ENCODE data around the gene RASGRP3. TPM values are rescaled to one million over a fixed set of nuclear protein-coding genes. Genes with fewer than 3 reads are reported as not detected.

Gene RASGRP3
- total RNA-seq, 5 donors from 2014 or later (not counting 1 experiment from before 2014, with no cell fraction given), result 2.7 to 7.0 (median 4.4) TPM

GRCh38 chr2:33530690-33531548 lies 54.5 kb downstream of the RASGRP3 start:
- Mint-ChIP-seq H3K27me3 (no peaks in the 10 kb centered on the region), H3K27ac (peak overlapping the region in 1 of 2 donors; percentile 57)

GRCh38 chr2:33531549-33532059 lies 55.2 kb downstream of the RASGRP3 start:
- no peak overlapping the region for H3K27ac ChIP-seq (ENCODE audit: low read length)
- DNase-seq (no peak), ATAC-seq (replicated peaks in 1 of 4) (no peak)
- Mint-ChIP-seq H3K27me3 (no peaks in the 10 kb centered on the region), H3K4me3 (no peak overlapping the region), H3K27ac (no peak overlapping the region), H3K36me3 (peaks cover 29% of the 10 kb centered on the region), H3K4me1 (peaks cover 0 to 4% (median 0%) of the 10 kb centered on the region in 3 donors), H3K9me3 (no peaks in the 10 kb centered on the region)
- CTCF ChIA-PET, result no interaction called here
- H3K4me1 ChIP-seq (ENCODE audit: control insufficient read depth in 1 of 2, extremely low read depth in 1 of 2, insufficient read depth in 2 of 2, low read length in 2 of 2), result no peaks in the 10 kb centered on the region
- H3K9me3 ChIP-seq, result no peaks in the 10 kb centered on the region
- POLR2A ChIA-PET, result no interaction called here
- no peaks in the 10 kb centered on the region for H3K27me3 ChIP-seq (replicated peaks in 1 of 2; ENCODE audit: control insufficient read depth in 2 of 2, extremely low read depth in 1 of 2, insufficient read depth in 2 of 2, low read length in 1 of 2)
- no peak overlapping the region for H3K4me3 ChIP-seq (ENCODE audit: control insufficient read depth in 1 of 2, extremely low read depth in 1 of 2, low read length in 1 of 2)
- no peaks in the 10 kb centered on the region for H3K36me3 ChIP-seq (ENCODE audit: control insufficient read depth in 2 of 2, extremely low read depth in 1 of 2, insufficient read depth in 1 of 2, low read length in 1 of 2)
- 100% methylated on average over 1 of the region's 3 CpGs for WGBS (ENCODE audit: insufficient coverage)

More at GRCh38 chr2:33530690-33531548, 54.5 kb downstream of the RASGRP3 start:
- no peaks in the 10 kb centered on the region for H3K27me3 ChIP-seq (replicated peaks in 1 of 2; ENCODE audit: control insufficient read depth in 2 of 2, extremely low read depth in 1 of 2, insufficient read depth in 2 of 2, low read length in 1 of 2)
- H3K27ac ChIP-seq (ENCODE audit: low read length), result no peak overlapping the region
- CTCF ChIA-PET, result no interaction called here
- DNase-seq (no peak), ATAC-seq (replicated peaks in 1 of 4) (no peak)
- no peak overlapping the region for H3K4me3 Mint-ChIP-seq
- no peak overlapping the region for H3K4me3 ChIP-seq (ENCODE audit: control insufficient read depth in 1 of 2, extremely low read depth in 1 of 2, low read length in 1 of 2)
- H3K4me1 ChIP-seq (ENCODE audit: control insufficient read depth in 1 of 2, extremely low read depth in 1 of 2, insufficient read depth in 2 of 2, low read length in 2 of 2), result no peaks in the 10 kb centered on the region
- POLR2A ChIA-PET, result no interaction called here
- 93% methylated on average over 5 of the region's 10 CpGs for WGBS (ENCODE audit: insufficient coverage)
- H3K9me3 ChIP-seq, result no peaks in the 10 kb centered on the region
- H3K36me3 Mint-ChIP-seq, result peaks cover 28% of the 10 kb centered on the region
- H3K9me3 Mint-ChIP-seq, result no peaks in the 10 kb centered on the region
- no peaks in the 10 kb centered on the region for H3K36me3 ChIP-seq (ENCODE audit: control insufficient read depth in 2 of 2, extremely low read depth in 1 of 2, insufficient read depth in 1 of 2, low read length in 1 of 2)
- H3K4me1 Mint-ChIP-seq, result peaks cover 0 to 8% (median 5%) of the 10 kb centered on the region in 3 donors

GRCh38 chr2:33532146-33532545 lies 55.7 kb downstream of the RASGRP3 start:
- Mint-ChIP-seq H3K36me3 (peaks cover 28% of the 10 kb centered on the region), H3K4me3 (no peak overlapping the region), H3K4me1 (peaks cover 0 to 3% (median 0%) of the 10 kb centered on the region in 3 donors), H3K27me3 (no peaks in the 10 kb centered on the region), H3K9me3 (no peaks in the 10 kb centered on the region), H3K27ac (no peak overlapping the region)
- ATAC-seq (replicated peaks in 1 of 4) (no peak), DNase-seq (no peak)
- no peaks in the 10 kb centered on the region for H3K27me3 ChIP-seq (replicated peaks in 1 of 2; ENCODE audit: control insufficient read depth in 2 of 2, extremely low read depth in 1 of 2, insufficient read depth in 2 of 2, low read length in 1 of 2)
- no peaks in the 10 kb centered on the region for H3K9me3 ChIP-seq
- no peaks in the 10 kb centered on the region for H3K36me3 ChIP-seq (ENCODE audit: control insufficient read depth in 2 of 2, extremely low read depth in 1 of 2, insufficient read depth in 1 of 2, low read length in 1 of 2)
- ChIA-PET POLR2A (no interaction called here), CTCF (no interaction called here)
- no peak overlapping the region for H3K4me3 ChIP-seq (ENCODE audit: control insufficient read depth in 1 of 2, extremely low read depth in 1 of 2, low read length in 1 of 2)
- H3K4me1 ChIP-seq (ENCODE audit: control insufficient read depth in 1 of 2, extremely low read depth in 1 of 2, insufficient read depth in 2 of 2, low read length in 2 of 2), result no peaks in the 10 kb centered on the region
- H3K27ac ChIP-seq (ENCODE audit: low read length), result no peak overlapping the region
- WGBS (ENCODE audit: insufficient coverage), result 100% methylated on average over 1 of the region's 8 CpGs

- CTCF ChIA-PET, result no interaction called here
- no peak overlapping the region for H3K27ac Mint-ChIP-seq
- ATAC-seq (replicated peaks in 1 of 4) (no peak), DNase-seq (no peak)
- Histone ChIP-seq H3K4me3 (ENCODE audit: control insufficient read depth in 1 of 2, extremely low read depth in 1 of 2, low read length in 1 of 2) (no peak overlapping the region), H3K9me3 (no peaks in the 10 kb centered on the region), H3K4me1 (ENCODE audit: control insufficient read depth in 1 of 2, extremely low read depth in 1 of 2, insufficient read depth in 2 of 2, low read length in 2 of 2) (no peaks in the 10 kb centered on the region), H3K27ac (ENCODE audit: low read length) (no peak overlapping the region), H3K27me3 (replicated peaks in 1 of 2; ENCODE audit: control insufficient read depth in 2 of 2, extremely low read depth in 1 of 2, insufficient read depth in 2 of 2, low read length in 1 of 2) (no peaks in the 10 kb centered on the region), H3K36me3 (ENCODE audit: control insufficient read depth in 2 of 2, extremely low read depth in 1 of 2, insufficient read depth in 1 of 2, low read length in 1 of 2) (no peaks in the 10 kb centered on the region)
- H3K4me1 Mint-ChIP-seq, result peaks cover 0 to 3% (median 0%) of the 10 kb centered on the region in 3 donors
- no peaks in the 10 kb centered on the region for H3K9me3 Mint-ChIP-seq
- peaks cover 24% of the 10 kb centered on the region for H3K36me3 Mint-ChIP-seq
- POLR2A ChIA-PET, result no interaction called here
- no peak overlapping the region for H3K4me3 Mint-ChIP-seq
- no CpG with 5 or more reads among the region's 2 CpGs for WGBS (ENCODE audit: insufficient coverage)
- no peaks in the 10 kb centered on the region for H3K27me3 Mint-ChIP-seq
Observed at GRCh38 chr2:33532966-33533365, 56.5 kb downstream of the RASGRP3 start.

- DNase-seq (no peak), ATAC-seq (replicated peaks in 1 of 4) (no peak)
- Mint-ChIP-seq H3K4me3 (no peak overlapping the region), H3K4me1 (no peaks in the 10 kb centered on the region), H3K9me3 (no peaks in the 10 kb centered on the region), H3K27ac (no peak overlapping the region), H3K36me3 (peaks cover 23% of the 10 kb centered on the region), H3K27me3 (no peaks in the 10 kb centered on the region)
- CTCF ChIA-PET, result no interaction called here
- Histone ChIP-seq H3K4me1 (ENCODE audit: control insufficient read depth in 1 of 2, extremely low read depth in 1 of 2, insufficient read depth in 2 of 2, low read length in 2 of 2) (no peaks in the 10 kb centered on the region), H3K27ac (ENCODE audit: low read length) (no peak overlapping the region), H3K36me3 (ENCODE audit: control insufficient read depth in 2 of 2, extremely low read depth in 1 of 2, insufficient read depth in 1 of 2, low read length in 1 of 2) (no peaks in the 10 kb centered on the region), H3K9me3 (no peaks in the 10 kb centered on the region), H3K4me3 (ENCODE audit: control insufficient read depth in 1 of 2, extremely low read depth in 1 of 2, low read length in 1 of 2) (no peak overlapping the region), H3K27me3 (replicated peaks in 1 of 2; ENCODE audit: control insufficient read depth in 2 of 2, extremely low read depth in 1 of 2, insufficient read depth in 2 of 2, low read length in 1 of 2) (no peaks in the 10 kb centered on the region)
- POLR2A ChIA-PET, result no interaction called here
- WGBS (ENCODE audit: insufficient coverage), result 100% methylated on average over 1 of the region's 3 CpGs
Observed at GRCh38 chr2:33535421-33535820, 59.0 kb downstream of the RASGRP3 start.

- Histone ChIP-seq H3K4me3 (ENCODE audit: control insufficient read depth in 1 of 2, extremely low read depth in 1 of 2, low read length in 1 of 2) (no peak overlapping the region), H3K27ac (ENCODE audit: low read length) (no peak overlapping the region), H3K9me3 (no peaks in the 10 kb centered on the region), H3K4me1 (ENCODE audit: control insufficient read depth in 1 of 2, extremely low read depth in 1 of 2, insufficient read depth in 2 of 2, low read length in 2 of 2) (no peaks in the 10 kb centered on the region), H3K27me3 (replicated peaks in 1 of 2; ENCODE audit: control insufficient read depth in 2 of 2, extremely low read depth in 1 of 2, insufficient read depth in 2 of 2, low read length in 1 of 2) (no peaks in the 10 kb centered on the region), H3K36me3 (ENCODE audit: control insufficient read depth in 2 of 2, extremely low read depth in 1 of 2, insufficient read depth in 1 of 2, low read length in 1 of 2) (no peaks in the 10 kb centered on the region)
- H3K27me3 Mint-ChIP-seq, result no peaks in the 10 kb centered on the region
- H3K27ac Mint-ChIP-seq, result no peak overlapping the region
- H3K9me3 Mint-ChIP-seq, result no peaks in the 10 kb centered on the region
- DNase-seq, result no peak
- no peak overlapping the region for H3K4me3 Mint-ChIP-seq
- no peak for ATAC-seq (replicated peaks in 1 of 4)
- POLR2A ChIA-PET, result interaction anchor here in 1 of 2 donors (0.6 kb wide), 1 partner anchor 273 kb away, joined by 3 read pairs; no protein-coding TSS in a partner anchor
- H3K4me1 Mint-ChIP-seq, result no peaks in the 10 kb centered on the region
- 100% methylated on average over 1 of the region's 4 CpGs for WGBS (ENCODE audit: insufficient coverage)
- CTCF ChIA-PET, result interaction anchor here in 1 of 2 donors (0.6 kb wide), 1 partner anchor 15 kb away, joined by 3 read pairs; no protein-coding TSS in a partner anchor
- peaks cover 34% of the 10 kb centered on the region for H3K36me3 Mint-ChIP-seq
Observed at GRCh38 chr2:33541243-33541642, 64.8 kb downstream of the RASGRP3 start.

Data from T-cell (primary cell).